KOPT-K1 (cell line): ENCODE measurements around the gene EIPR1.

ENCODE experiments used
- H3K27ac ChIP-seq: fragments of 200-600 bp; sonication (generic); 2 replicates; pipeline ENCODE4 v1.5.1; 2016; ENCODE audit warnings: antibody characterized with exemption, mild to moderate bottlenecking, low read depth, low read length; ENCODE audit not compliant: poor library complexity, severe bottlenecking
- H3K36me3 ChIP-seq: fragments of 200-600 bp; sonication (generic); 2 replicates; pipeline ENCODE4 v1.5.1; 2017; ENCODE audit warnings: antibody characterized with exemption, mild to moderate bottlenecking, low read length, moderate library complexity; ENCODE audit not compliant: insufficient read depth
- H3K9me3 ChIP-seq: fragments of 200-600 bp; sonication (generic); 2 replicates; pipeline ENCODE4 v1.5.1; 2017; ENCODE audit warnings: antibody characterized with exemption, low read length, mild to moderate bottlenecking; ENCODE audit not compliant: insufficient read depth, poor library complexity, severe bottlenecking

The EIPR1 gene

DNA sequence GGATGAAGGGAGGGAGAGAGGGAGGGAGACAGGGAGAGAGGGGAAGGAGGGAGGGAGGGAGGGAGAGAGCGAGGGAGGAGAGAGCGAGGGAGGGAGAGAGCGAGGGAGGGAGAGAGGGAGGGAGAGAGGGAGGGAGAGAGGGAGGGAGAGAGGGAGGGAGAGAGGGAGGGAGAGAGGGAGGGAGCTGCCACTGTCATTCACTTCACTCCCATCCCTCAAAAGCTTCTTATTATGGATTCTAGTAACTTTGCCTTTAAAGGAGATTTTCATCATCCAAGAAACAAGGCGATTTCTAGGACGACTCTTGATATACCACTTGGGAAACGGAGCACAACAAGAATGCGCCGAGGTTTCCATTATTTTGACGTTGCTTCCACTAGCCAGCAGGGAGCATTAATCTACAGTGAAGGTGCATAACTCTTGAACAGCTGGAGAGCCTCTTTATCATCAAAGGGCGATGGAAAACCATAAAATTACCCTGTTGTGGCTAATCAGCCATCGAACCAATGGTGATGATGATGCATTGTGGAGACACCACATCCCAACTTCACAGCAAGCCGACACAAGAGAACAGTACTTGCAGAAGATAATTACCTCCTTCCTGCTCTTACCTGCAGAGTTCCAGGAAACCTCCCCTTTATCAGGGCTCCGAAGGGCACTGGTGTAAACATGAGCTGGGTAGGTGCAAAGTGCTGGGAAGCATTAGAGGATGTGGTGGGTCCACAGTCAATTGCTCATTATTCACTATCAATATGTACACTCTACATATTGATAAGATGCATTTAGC lies 130.5 kb downstream of the EIPR1 start:
- peaks cover 32% of the 10 kb centered on the region for H3K9me3 ChIP-seq
- H3K36me3 ChIP-seq, result peaks cover 29% of the 10 kb centered on the region; the same call in 1 of the 2 replicates
- H3K27ac ChIP-seq, result no peak overlapping the region

DNA sequence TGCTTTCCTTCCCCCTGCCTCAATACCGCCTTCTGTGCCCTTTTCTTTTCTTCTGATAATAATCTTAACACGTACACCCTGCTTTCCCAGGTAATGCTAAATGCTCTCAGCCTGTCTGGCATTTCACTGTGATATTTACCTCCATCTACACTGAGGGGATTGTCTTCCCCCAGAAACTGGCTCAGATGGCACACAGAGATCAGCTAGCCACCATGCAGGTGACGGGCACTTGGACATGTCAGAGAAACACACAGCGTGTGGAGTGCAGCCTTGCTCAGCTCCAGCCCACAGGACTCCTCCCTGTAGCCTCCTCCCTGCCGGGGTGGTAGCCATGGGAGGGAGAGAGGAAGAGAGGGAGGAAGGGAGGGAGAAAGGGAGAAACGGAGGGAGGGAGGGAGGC lies 131.2 kb downstream of the EIPR1 start:
- peaks cover 23% of the 10 kb centered on the region; the same call in 1 of the 2 replicates for H3K36me3 ChIP-seq
- H3K27ac ChIP-seq, result no peak overlapping the region
- peaks cover 30% of the 10 kb centered on the region for H3K9me3 ChIP-seq

GRCh38 chr2:3244486-3244885 lies 133.1 kb downstream of the EIPR1 start:
- Histone ChIP-seq H3K27ac (no peak overlapping the region), H3K36me3 (peaks cover 7% of the 10 kb centered on the region; the same call in 1 of the 2 replicates), H3K9me3 (peaks cover 12% of the 10 kb centered on the region)

DNA sequence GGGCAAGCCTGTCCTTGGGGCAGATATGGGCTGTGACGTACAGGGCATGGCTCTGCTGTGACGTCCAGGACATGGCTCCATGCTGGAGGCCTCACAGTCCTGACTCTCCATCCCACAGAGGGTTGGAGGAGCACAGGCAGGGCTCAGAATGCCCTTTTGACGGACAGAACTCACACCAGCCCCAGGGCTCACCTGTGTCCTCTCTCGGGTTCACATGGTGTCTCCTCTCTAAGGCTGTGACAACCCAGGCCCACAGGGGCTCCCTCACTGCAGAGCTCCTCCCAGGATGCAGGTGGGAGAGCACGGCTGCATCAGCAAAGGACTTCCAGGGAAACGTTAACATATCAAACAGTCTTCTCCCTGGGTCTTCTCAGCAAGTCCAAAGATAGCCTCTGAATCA lies 133.8 kb downstream of the EIPR1 start:
- Histone ChIP-seq H3K36me3 (peaks cover 5% of the 10 kb centered on the region; the same call in 1 of the 2 replicates), H3K9me3 (peaks cover 5% of the 10 kb centered on the region), H3K27ac (no peak overlapping the region)

DNA sequence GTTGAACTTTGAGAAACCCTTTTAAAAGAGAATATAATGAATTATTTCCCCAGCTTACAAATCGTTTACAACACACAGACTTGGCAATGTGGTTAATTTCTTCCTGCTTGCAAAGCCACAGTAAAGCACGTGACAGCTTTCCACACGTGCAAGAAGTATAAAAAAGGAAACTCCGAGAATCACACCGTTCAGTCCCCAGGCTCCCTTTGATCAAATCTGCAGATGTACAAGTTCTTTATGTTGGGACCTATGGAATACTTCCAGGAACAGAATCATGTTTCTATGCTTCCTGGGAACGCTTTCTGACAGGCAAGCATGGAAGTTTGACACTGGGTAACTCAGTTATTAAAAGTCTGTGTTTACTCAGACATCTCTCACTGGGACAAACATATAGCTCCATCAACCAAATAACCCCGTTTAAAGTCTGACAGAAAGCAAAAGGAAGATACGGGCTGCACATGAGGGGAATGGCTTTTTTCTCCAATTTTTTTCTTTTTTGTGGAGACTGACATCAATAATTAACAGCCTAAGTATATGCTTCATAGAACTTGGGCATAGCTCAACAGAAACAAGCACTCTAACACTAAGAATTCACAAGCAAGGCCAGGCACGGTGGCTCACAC lies 134.8 kb downstream of the EIPR1 start:
- Histone ChIP-seq H3K36me3 (no peaks in the 10 kb centered on the region; the same call in 1 of the 2 replicates), H3K27ac (no peak overlapping the region)

DNA sequence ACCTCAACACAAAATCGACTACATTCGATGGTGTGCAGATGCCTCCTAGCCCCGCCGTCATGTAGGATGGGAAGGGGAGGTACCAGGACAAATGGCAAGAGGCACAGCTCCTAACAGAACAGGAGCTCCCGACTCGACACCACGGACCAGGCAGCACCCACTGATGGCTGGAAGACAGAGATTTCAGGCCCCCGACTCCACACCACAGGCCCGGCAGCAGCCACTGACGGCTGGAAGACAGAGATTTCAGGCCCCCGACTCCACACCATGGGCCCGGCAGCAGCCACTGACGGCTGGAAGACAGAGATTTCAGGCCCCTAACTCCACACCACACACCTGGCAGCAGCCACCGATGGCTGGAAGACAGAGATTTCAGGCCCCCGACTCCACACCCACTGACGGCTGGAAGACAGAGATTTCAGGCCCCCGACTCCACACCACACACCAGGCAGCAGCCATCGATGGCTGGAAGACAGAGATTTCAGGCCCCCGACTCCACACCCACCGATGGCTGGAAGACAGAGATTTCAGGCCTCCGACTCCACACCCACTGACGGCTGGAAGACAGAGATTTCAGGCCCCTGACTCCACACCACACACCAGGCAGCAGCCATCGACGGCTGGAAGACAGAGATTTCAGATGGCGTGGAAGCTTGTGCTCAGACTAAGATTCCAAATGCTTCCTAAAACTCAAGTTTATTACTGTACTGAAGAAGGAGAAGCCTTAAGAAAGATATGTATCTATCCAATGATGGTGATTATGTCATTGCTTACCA lies 135.5 kb downstream of the EIPR1 start:
- H3K9me3 ChIP-seq, result no peaks in the 10 kb centered on the region
- no peak overlapping the region for H3K27ac ChIP-seq
- no peaks in the 10 kb centered on the region; the same call in 1 of the 2 replicates for H3K36me3 ChIP-seq

More for the DNA sequence above, 134.8 kb downstream of the EIPR1 start:
- H3K9me3 ChIP-seq, result no peaks in the 10 kb centered on the region

- Histone ChIP-seq H3K27ac (no peak overlapping the region), H3K9me3 (no peaks in the 10 kb centered on the region), H3K36me3 (peaks cover 6% of the 10 kb centered on the region; the same call in 1 of the 2 replicates)
Measured at GRCh38 chr2:3238951-3239841, 138.4 kb downstream of the EIPR1 start.

DNA sequence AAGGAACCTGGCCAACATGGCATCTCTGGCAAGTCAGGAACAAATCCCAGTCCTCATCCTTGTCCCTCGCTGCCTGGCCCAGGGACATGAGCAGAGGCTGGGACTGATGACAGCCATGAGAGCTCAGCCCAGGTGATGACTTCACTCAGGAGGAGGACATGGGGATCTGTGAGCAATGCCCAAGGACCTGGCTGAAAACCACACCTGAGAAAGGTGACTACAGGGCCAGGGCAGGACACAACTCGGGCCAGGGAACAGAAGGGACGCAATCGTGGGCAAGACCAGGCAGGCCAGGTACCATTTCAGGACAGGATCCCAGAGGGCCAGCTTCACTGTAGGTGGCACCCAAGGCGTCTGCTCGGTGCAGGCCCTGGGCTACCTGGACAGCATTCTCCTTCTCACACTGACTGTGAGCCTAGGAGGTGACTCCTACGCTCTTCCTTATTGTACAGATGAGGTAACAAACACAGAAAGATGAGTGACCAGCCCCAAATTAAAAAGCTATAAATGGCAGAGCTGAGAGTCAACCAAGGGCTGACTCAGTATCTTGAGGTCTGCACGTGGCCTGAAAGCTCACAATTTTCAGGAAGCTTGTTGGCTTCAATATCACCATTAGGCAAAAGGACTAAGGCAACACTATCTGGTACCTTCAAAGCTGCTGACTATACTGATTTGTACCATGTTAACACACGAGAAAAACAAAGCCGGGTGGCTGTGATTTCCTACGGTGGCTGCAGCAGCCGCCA lies 141.1 kb downstream of the EIPR1 start:
- peaks cover 21% of the 10 kb centered on the region; the same call in 1 of the 2 replicates for H3K36me3 ChIP-seq
- no peak overlapping the region for H3K27ac ChIP-seq
- no peaks in the 10 kb centered on the region for H3K9me3 ChIP-seq

- peaks cover 21% of the 10 kb centered on the region; the same call in 1 of the 2 replicates for H3K36me3 ChIP-seq
- H3K27ac ChIP-seq, result no peak overlapping the region
Measured at GRCh38 chr2:3233877-3234276, 143.7 kb downstream of the EIPR1 start.

GRCh38 chr2:3229221-3229620 lies 148.4 kb downstream of the EIPR1 start:
- H3K9me3 ChIP-seq, result peaks cover 40% of the 10 kb centered on the region
- H3K36me3 ChIP-seq, result peaks cover 15% of the 10 kb centered on the region; the same call in 1 of the 2 replicates
- no peak overlapping the region for H3K27ac ChIP-seq

More at GRCh38 chr2:3233877-3234276, 143.7 kb downstream of the EIPR1 start:
- H3K9me3 ChIP-seq, result peaks cover 21% of the 10 kb centered on the region

DNA sequence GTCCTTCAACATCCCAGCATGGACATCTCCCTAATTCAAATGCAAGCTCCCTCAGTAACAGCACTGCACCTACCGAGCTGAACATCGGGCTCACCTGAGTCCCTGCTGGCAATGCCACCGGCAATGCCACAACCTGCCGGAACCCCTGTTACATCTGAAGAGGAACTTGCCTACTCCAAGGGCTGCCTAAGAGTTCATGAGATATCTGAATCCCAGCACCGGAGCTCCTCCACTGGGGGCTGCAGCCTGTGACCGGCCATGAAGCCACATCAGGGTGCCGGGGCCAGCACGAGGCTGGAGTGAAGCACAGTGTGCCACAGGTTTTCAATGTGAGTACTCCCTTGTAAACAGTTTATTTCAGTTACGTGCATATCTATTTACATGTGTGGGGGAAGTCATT lies 152.9 kb downstream of the EIPR1 start:
- peaks cover 46% of the 10 kb centered on the region for H3K9me3 ChIP-seq
- H3K27ac ChIP-seq, result no peak overlapping the region
- H3K36me3 ChIP-seq, result no peaks in the 10 kb centered on the region

- Histone ChIP-seq H3K27ac (no peak overlapping the region), H3K36me3 (no peaks in the 10 kb centered on the region)
Measured at GRCh38 chr2:3223080-3223923, 154.3 kb downstream of the EIPR1 start.

DNA sequence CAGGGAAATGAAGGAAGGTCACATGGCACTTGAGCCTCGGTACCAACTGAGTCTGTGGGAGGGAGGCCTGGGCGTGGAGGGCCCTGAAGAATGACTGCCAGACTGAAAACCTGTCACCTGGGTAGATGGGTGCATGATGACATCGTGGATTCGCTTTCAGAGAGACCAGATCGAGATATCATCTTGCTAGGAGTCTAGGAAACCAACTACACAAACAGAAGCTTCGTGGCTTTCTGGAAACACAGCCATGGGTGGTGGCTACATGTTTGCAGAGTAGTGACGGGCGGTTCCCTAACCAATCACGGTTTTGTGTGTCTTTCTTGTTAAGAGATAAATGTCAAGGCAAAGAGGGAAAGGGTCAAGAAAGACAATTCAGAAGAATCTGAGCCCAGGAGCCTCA lies 155.0 kb downstream of the EIPR1 start:
- no peak overlapping the region for H3K27ac ChIP-seq
- H3K36me3 ChIP-seq, result no peaks in the 10 kb centered on the region
- peaks cover 35% of the 10 kb centered on the region for H3K9me3 ChIP-seq

More at GRCh38 chr2:3223080-3223923, 154.3 kb downstream of the EIPR1 start:
- H3K9me3 ChIP-seq, result peaks cover 35% of the 10 kb centered on the region
